GM12892 (cell line): ENCODE results near the gene IL12RB1.

Experiments
- POLR2A ChIP-seq: IDR thresholded peaks from 2 replicates; pipeline ENCODE4 v1.6.1; 2011; ENCODE audit warnings: low read depth, low read length, control low read depth
- POLR2AphosphoS5 ChIP-seq: IDR thresholded peaks from 2 replicates; pipeline ENCODE4 v1.6.1; 2011; ENCODE audit warnings: low read depth, low read length, control low read depth
- TAF1 ChIP-seq: IDR thresholded peaks from 2 replicates; pipeline ENCODE4 v1.6.1; 2011; ENCODE audit warnings: low read depth, mild to moderate bottlenecking, control low read depth, low read length, borderline replicate concordance

DNA sequence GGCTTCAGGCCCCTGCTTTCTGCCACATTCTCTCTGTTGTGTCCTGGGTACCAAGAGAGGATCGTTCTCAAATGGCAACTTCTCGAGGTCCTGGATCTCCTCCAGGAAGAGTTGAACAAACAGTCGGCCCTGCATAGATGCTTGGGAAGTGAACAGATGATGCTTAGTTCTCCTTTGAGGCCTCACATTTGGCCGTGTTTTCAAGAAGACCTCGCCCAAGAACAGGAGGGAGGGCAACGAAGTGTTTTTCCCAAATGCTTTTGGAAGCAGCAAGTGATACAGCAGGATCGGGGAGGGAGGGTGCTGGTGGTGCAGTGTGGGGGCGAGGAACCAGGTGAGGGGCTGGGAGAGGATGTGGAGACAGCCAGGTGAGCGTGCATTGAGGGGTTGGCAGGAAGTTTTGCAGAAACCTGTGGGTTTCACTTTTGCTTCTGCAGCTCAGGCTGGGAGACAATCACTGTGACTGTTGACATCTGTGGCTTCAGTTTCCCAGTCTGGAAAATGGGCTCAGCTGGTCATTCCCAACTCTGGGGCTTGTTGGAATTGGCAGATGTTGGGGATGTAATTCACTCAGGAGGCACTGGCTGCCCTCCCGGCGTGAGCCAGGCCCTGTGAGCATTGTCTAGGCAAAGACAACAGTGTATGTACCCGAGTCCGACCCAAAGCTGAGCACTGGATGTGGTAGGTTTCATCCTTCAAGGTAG, 32.4 kb upstream of the IL12RB1 start:
- TF ChIP-seq POLR2AphosphoS5 (no peak), TAF1 (no peak), POLR2A (no peak)
